ENCODE results near the gene CCDC175.

GRCh38 chr14:59509101-59509500 lies 67.5 kb downstream of the CCDC175 start:
- TF ChIP-seq, protein P1, sequence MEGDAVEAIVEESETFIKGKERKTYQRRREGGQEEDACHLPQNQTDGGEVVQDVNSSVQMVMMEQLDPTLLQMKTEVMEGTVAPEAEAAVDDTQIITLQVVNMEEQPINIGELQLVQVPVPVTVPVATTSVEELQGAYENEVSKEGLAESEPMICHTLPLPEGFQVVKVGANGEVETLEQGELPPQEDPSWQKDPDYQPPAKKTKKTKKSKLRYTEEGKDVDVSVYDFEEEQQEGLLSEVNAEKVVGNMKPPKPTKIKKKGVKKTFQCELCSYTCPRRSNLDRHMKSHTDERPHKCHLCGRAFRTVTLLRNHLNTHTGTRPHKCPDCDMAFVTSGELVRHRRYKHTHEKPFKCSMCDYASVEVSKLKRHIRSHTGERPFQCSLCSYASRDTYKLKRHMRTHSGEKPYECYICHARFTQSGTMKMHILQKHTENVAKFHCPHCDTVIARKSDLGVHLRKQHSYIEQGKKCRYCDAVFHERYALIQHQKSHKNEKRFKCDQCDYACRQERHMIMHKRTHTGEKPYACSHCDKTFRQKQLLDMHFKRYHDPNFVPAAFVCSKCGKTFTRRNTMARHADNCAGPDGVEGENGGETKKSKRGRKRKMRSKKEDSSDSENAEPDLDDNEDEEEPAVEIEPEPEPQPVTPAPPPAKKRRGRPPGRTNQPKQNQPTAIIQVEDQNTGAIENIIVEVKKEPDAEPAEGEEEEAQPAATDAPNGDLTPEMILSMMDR (conservative IDR thresholded peaks at IDR 0.05; ENCODE audit: low read length), result no peak
- no peak for TF ChIP-seq EZH2phosphoT487 (IDR thresholded peaks at IDR 0.05; ENCODE audit: borderline replicate concordance)
